HCT116 (cell line): ENCODE data around the gene VCAM1. TPM values are rescaled to one million over a fixed set of nuclear protein-coding genes. Genes with fewer than 3 reads are reported as not detected.

Experiments
- ATAC-seq: fragments of 200-7000 bp; cut with Tn5 transposase; 2 replicates; pipeline ENCODE4 v1.9.1; 2020; ENCODE audit warnings: mild to moderate bottlenecking, moderate library complexity
- BruUV-seq: library from RNA; stranded (reverse); fragments of 400-500 nt; replicated peaks from 2 replicates; lab custom pipeline; 2021; lab: Mats Ljungman, UMichigan
- CTCF ChIA-PET: fragments of 300-600 bp; sonication (Branson Sonifier 250); formaldehyde crosslinking; loops from one replicate; lab custom pipeline; 2021; ENCODE audit warnings: antibody characterized with exemption; lab: Charles Lee
- POLR2A ChIA-PET: fragments of 300-600, 350-600 bp; sonication (Branson Sonifier 250); formaldehyde crosslinking; loops from one replicate; lab custom pipeline; 2021; ENCODE audit warnings: antibody characterized with exemption; lab: Charles Lee
- RAD21 ChIA-PET, 2 experiments: fragments of 300-600 bp; sonication (Branson Sonifier 250); formaldehyde crosslinking; loops; one replicate each; lab custom pipeline; 2023; ENCODE audit warnings: low total read pairs in 2 of 2; ENCODE audit not compliant: uncharacterized antibody in 2 of 2, unreplicated experiment in 2 of 2, low non-redundant PET in 1 of 2; lab: Charles Lee
- DNase-seq: peaks from one replicate; pipeline ENCODE4 v3.0.0-alpha.2; 2010; ENCODE audit warnings: low read depth, low spot score
- H2AFZ ChIP-seq: fragments of 200-600 bp; shearing (Covaris generic), sonication (generic); 2 replicates; pipeline ENCODE4 v1.6.1; 2017; ENCODE audit warnings: low read depth, mixed run types, mixed read lengths, antibody characterized with exemption, low read length; ENCODE audit not compliant: poor library complexity, severe bottlenecking
- H3K27ac ChIP-seq: 2 replicates; pipeline ENCODE4 v1.5.1; 2012; ENCODE audit warnings: low read depth, low read length
- H3K27me3 ChIP-seq: fragments of 200-600 bp; sonication (generic); 2 replicates; pipeline ENCODE4 v1.6.1; 2016; ENCODE audit warnings: mixed run types, low read length, mixed read lengths; ENCODE audit not compliant: insufficient read depth
- H3K36me3 ChIP-seq, 2 experiments: fragments of 200-500 bp in 1 of 2; fragments of 200-600 bp in 1 of 2; sonication (Bioruptor generic) in 1 of 2; sonication (generic) in 1 of 2; 2 replicates each; pipeline versions ENCODE4 v1.5.1 to v1.6.1; 2014 to 2016; ENCODE audit warnings: low read length in 2 of 2, inconsistent platforms in 1 of 2, mixed read lengths in 1 of 2, mixed run types in 1 of 2; ENCODE audit not compliant: insufficient read depth in 2 of 2, control insufficient read depth in 1 of 2
- H3K4me1 ChIP-seq, 2 experiments: fragments of 200-600 bp in 1 of 2; sonication (generic) in 1 of 2; 2 replicates each; pipeline versions ENCODE4 v1.5.1 to v1.6.1; 2012 to 2017; ENCODE audit warnings: low read length in 2 of 2, inconsistent platforms in 1 of 2, mild to moderate bottlenecking in 1 of 2, mixed read lengths in 1 of 2, mixed run types in 1 of 2, moderate library complexity in 1 of 2; ENCODE audit not compliant: insufficient read depth in 2 of 2, control insufficient read depth in 1 of 2
- H3K4me2 ChIP-seq: fragments of 200-600 bp; sonication (generic); 2 replicates; pipeline ENCODE4 v1.6.1; 2017; ENCODE audit warnings: mixed run types, low read length, mixed read lengths
- H3K4me3 ChIP-seq, 2 experiments: fragments of 200-600 bp in 1 of 2; sonication (generic) in 1 of 2; replicated peaks in 1 of 2; 2 replicates each; pipeline ENCODE4 v1.5.1; 2011 to 2016; ENCODE audit warnings: low read length in 2 of 2, control low read depth in 1 of 2, low read depth in 1 of 2, mild to moderate bottlenecking in 1 of 2, mixed read lengths in 1 of 2, mixed run types in 1 of 2
- H3K79me2 ChIP-seq: fragments of 200-600 bp; sonication (generic); 2 replicates; pipeline ENCODE4 v1.6.1; 2017; ENCODE audit warnings: mild to moderate bottlenecking, mixed run types, low read length, moderate library complexity, mixed read lengths; ENCODE audit not compliant: insufficient read depth
- H3K9ac ChIP-seq: fragments of 200-600 bp; sonication (generic); 2 replicates; pipeline ENCODE4 v1.6.1; 2016; ENCODE audit warnings: low read length, mixed read lengths
- H3K9me2 ChIP-seq: fragments of 200-600 bp; sonication (generic), shearing (Covaris generic); 2 replicates; pipeline ENCODE4 v1.6.1; 2017; ENCODE audit warnings: mixed run types, mild to moderate bottlenecking, moderate library complexity; ENCODE audit not compliant: insufficient read depth
- H3K9me3 ChIP-seq, 2 experiments: fragments of 200-500 bp in 1 of 2; fragments of 200-600 bp in 1 of 2; sonication (Bioruptor generic) in 1 of 2; sonication (generic) in 1 of 2; 2 replicates each; pipeline ENCODE4 v1.6.1; 2014 to 2017; ENCODE audit warnings: low read length in 2 of 2, mixed read lengths in 2 of 2, inconsistent platforms in 1 of 2, low read depth in 1 of 2, mild to moderate bottlenecking in 1 of 2, mixed run types in 1 of 2, moderate library complexity in 1 of 2; ENCODE audit not compliant: control insufficient read depth in 1 of 2, insufficient read depth in 1 of 2
- H4K20me1 ChIP-seq: fragments of 200-600 bp; sonication (generic), shearing (Covaris generic); 2 replicates; pipeline ENCODE4 v1.6.1; 2017; ENCODE audit warnings: mixed run types, mild to moderate bottlenecking, moderate library complexity; ENCODE audit not compliant: insufficient read depth
- ATF3 ChIP-seq: IDR thresholded peaks from 2 replicates; pipeline ENCODE4 v1.6.1; 2012
- CEBPB ChIP-seq: IDR thresholded peaks from 2 replicates; pipeline ENCODE4 v1.6.1; 2012; ENCODE audit warnings: low read depth
- EGR1 ChIP-seq: IDR thresholded peaks from 2 replicates; pipeline ENCODE4 v1.6.1; 2012; ENCODE audit warnings: low read depth
- ELF1 ChIP-seq: IDR thresholded peaks from 2 replicates; pipeline ENCODE4 v1.6.1; 2012; ENCODE audit warnings: low read depth, borderline replicate concordance
- EZH2 ChIP-seq: fragments of 200-600 bp; sonication (generic); IDR thresholded peaks from 2 replicates; pipeline ENCODE4 v1.6.1; 2017; ENCODE audit warnings: antibody characterized with exemption, mixed run types
- RAD21 ChIP-seq: IDR thresholded peaks from 2 replicates; pipeline ENCODE4 v1.6.1; 2012; ENCODE audit warnings: low read depth, mild to moderate bottlenecking
- SIN3A ChIP-seq: IDR thresholded peaks from 2 replicates; pipeline ENCODE4 v1.6.1; 2012; ENCODE audit warnings: low read depth
- SP1 ChIP-seq: IDR thresholded peaks from 2 replicates; pipeline ENCODE4 v1.6.1; 2012; ENCODE audit warnings: low read depth
- YY1 ChIP-seq: IDR thresholded peaks from 2 replicates; pipeline ENCODE4 v1.6.1; 2011; ENCODE audit warnings: low read length, low read depth, moderate library complexity, mild to moderate bottlenecking; ENCODE audit not compliant: insufficient replicate concordance; ENCODE audit errors: extremely low read depth
- ZFX ChIP-seq: fragments of 450-650 bp; IDR thresholded peaks from 2 replicates; pipeline ENCODE4 v1.6.1; 2017
- intact Hi-C: fragments of 100-400 bp; cut with micrococcal nuclease; formaldehyde crosslinking; loops from 2 replicates; pipeline ENCODE4 v1.10.0; 2022
- total RNA-seq: library from RNA; stranded (reverse); gene quantifications from one replicate; pipeline ENCODE4 v1.2.1, GENCODE V29; 2021; ENCODE audit not compliant: unreplicated experiment
- TF ChIP-seq, protein P1 (sequence below): IDR thresholded peaks from 2 replicates; pipeline ENCODE4 v1.6.1; 2011; ENCODE audit warnings: mild to moderate bottlenecking, low read length, moderate library complexity; ENCODE audit not compliant: insufficient replicate concordance; ENCODE audit errors: extremely low read depth

Gene VCAM1
- total RNA-seq, 1 experiment from 2014 or later = 0.17 TPM

DNA sequence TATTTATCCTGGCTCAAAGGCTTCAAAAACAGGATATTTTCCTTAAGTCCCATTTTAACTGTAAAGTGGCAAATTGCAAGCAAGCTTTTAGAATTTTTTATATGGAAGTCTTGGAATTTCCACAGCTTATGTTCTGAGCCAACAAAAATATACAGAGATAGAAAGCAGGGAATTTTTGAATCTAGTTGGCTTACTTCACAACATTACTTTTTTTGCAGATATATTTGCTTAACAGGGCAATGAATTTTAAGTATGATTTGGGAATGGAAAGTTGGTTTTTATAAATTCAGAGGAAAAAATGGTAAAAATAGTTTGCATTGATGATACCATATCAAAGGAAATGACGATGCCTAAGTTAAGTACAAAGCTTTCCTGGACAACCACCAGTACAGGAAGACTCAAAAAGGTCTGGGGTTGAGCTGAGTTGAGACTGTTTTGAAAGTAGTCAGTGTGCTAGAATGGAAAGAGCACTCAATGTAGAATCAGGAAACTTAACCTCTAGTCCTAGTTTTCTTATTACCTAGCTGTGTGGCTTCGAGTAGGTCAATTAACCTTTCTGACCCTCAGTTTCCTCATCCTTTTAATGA, 11.0 kb upstream of the VCAM1 start:
- no peak overlapping the region for H2AFZ ChIP-seq
- BruUV-seq = no TSS peak
- no peak for ATAC-seq
- no peak overlapping the region for H3K4me2 ChIP-seq
- intact Hi-C loops = no loop called here
- TF ChIP-seq EZH2 (no peak), CEBPB (no peak), ATF3 (no peak), SP1 (no peak), ZFX (no peak), ELF1 (no peak), YY1 (no peak), RAD21 (no peak), EGR1 (no peak), SIN3A (no peak)
- TF ChIP-seq, protein P1, sequence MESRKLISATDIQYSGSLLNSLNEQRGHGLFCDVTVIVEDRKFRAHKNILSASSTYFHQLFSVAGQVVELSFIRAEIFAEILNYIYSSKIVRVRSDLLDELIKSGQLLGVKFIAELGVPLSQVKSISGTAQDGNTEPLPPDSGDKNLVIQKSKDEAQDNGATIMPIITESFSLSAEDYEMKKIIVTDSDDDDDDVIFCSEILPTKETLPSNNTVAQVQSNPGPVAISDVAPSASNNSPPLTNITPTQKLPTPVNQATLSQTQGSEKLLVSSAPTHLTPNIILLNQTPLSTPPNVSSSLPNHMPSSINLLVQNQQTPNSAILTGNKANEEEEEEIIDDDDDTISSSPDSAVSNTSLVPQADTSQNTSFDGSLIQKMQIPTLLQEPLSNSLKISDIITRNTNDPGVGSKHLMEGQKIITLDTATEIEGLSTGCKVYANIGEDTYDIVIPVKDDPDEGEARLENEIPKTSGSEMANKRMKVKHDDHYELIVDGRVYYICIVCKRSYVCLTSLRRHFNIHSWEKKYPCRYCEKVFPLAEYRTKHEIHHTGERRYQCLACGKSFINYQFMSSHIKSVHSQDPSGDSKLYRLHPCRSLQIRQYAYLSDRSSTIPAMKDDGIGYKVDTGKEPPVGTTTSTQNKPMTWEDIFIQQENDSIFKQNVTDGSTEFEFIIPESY = no peak
- no peak overlapping the region for H3K27ac ChIP-seq
- no peaks in the 10 kb centered on the region for H3K36me3 ChIP-seq
- H3K9me3 ChIP-seq = no peaks in the 10 kb centered on the region
- ChIA-PET CTCF (no interaction called here), POLR2A (no interaction called here), RAD21 (no interaction called here)
- no peak overlapping the region for H3K9ac ChIP-seq
- no peak for DNase-seq
- peaks cover 0 to 1% of the 10 kb centered on the region in 2 experiments; a peak in 2 of 4 replicates for H3K4me1 ChIP-seq
- no peaks in the 10 kb centered on the region for H3K27me3 ChIP-seq
- H4K20me1 ChIP-seq = no peaks in the 10 kb centered on the region
- no peak overlapping the region for H3K4me3 ChIP-seq
- no peaks in the 10 kb centered on the region for H3K79me2 ChIP-seq
- H3K9me2 ChIP-seq = no peaks in the 10 kb centered on the region
